Glomerular visceral epithelial cell (primary cell): ENCODE measurements around the gene KCNC2.

Source experiments
- DNase-seq: peaks from one replicate; pipeline ENCODE4 v3.0.0-alpha.2; 2016; ENCODE audit errors: extremely low spot score

Gene KCNC2

GRCh38 chr12:75161488-75161887, 48.2 kb downstream of the KCNC2 start:
- DNase-seq = peak; percentile 2

DNA sequence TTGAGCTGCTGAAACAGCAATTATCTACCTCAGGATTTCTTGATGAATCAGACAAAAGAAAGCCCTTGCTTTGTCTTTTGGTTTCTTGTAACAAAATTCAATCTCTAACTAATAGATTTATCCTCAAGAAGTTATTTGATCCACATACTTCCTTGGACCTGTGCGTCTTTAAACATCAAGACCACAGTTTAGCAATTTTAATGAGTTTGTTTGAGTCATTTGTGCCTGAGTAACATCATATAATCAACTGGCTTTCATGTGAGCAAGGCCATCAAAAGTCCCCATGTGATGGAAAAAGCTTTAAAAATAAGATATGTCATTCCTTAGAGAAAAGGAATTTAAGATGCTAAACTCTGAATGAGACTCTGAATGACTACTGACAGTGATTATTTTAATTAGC, 52.3 kb downstream of the KCNC2 start:
- DNase-seq = no peak

GRCh38 chr12:75155962-75156361, 53.7 kb downstream of the KCNC2 start:
- DNase-seq = no peak

DNA sequence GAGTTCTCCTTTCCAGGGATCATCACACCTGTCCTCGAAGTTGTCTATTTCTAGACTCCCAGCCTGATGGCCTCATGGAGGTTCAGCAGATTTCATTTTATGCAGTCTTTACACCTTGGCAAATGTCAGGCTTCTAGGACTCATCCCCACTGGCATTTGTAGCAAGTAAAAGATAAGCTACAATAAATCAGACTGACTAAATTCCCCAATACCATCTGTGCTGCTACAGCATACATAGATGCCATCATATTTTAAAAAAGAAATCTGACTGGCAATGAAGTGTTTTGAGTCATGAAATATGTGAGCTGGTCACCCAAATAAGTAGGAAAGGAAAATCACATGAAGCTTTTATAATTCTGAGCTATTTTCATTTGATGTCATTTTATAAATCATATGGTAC, 55.3 kb downstream of the KCNC2 start:
- no peak for DNase-seq

DNA sequence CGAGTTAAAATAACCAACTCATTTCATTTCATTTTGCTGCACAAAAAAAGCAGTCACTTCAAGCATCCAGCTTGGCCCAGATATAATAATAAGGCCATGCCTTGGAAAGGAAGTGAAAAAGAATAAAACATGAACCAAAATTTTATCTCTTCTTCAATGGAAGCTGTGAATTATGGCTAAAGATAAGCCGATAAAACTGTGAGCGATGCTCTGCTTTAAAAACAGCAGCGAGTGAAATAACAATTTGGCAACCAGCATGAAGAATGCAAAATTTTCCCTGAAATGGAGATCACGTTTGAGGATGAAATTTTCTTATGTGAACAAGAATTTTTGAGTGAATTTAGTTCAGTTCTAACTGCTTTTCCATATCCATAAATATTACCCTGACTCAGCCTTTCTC, 70.4 kb downstream of the KCNC2 start:
- DNase-seq = no peak

DNA sequence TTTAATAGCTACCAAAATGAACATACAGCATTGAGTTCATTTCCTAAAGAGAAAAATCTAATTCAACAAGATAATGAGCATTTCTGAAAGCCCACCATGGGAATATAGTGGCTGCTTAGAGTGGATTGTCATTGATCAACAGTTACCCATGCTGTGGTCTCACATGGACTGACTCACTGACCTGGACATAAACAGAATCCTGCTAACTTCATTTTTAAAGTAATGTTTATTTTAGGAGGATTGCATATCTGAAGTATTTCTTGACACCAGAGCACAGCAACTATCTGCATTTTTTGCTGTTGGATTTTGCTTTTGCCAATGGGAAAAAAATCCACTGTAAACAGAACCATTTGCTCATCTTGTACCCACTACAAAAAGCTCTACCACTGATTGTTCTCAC, 71.7 kb downstream of the KCNC2 start:
- DNase-seq = no peak

DNA sequence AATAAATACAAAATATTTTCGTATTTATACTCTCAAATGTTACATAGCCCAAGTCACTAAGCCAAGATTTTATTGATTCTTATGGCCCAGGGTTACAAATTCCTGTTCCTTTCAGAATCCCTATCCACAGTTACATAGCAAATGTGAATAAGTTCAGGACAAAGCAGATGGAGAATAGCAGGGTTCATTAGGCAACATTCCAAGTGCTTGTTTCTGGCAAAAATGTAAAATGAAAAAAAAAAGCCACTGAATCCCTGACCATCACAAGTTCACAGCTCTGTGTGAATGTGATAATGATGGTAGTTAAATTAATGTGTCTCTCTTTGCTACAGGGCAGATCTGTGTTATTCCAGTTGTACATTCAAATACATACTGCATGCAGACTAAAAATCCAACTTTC, 74.6 kb downstream of the KCNC2 start:
- no peak for DNase-seq

DNA sequence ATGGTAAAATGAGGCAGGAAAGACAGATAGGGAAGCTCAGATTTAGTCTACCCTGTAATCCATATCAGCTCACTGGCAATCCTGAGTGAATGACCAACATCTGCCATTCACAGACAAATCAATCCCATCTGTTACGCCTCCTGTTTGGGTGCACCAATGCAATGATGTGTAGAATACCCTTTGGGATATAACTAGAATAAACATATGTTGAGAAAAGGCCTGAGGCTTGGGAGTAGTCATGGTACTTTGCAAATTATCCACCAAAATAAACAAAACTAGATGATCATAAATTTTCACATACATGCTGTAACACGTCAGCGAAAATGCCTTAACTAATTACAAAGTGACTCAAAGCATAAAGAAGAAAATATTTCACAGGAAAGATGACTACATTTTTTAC, 78.8 kb downstream of the KCNC2 start:
- no peak for DNase-seq

DNA sequence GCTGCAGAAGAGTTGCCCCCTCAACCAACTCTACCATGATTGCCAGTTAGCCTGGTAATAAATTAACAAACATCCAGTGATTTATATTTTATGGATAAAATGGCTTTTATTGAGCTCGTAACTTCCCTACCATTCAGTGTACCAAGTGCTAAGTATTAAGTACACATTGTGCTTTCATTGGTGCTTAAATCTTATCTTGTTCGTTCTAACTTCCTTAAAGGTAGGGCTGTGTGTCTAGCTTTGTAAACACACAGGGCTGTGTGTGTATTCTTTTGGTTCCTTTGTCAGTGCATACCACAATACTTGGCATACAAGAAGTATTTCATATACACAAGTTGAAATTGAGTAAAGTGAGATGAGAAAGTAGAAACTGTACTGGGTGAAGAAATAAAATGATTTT, 80.4 kb downstream of the KCNC2 start:
- no peak for DNase-seq

- DNase-seq = no peak
Observed at GRCh38 chr12:75121036-75121705, 88.5 kb downstream of the KCNC2 start.

- no peak for DNase-seq
Observed at GRCh38 chr12:75120311-75120711, 89.3 kb downstream of the KCNC2 start.

DNA sequence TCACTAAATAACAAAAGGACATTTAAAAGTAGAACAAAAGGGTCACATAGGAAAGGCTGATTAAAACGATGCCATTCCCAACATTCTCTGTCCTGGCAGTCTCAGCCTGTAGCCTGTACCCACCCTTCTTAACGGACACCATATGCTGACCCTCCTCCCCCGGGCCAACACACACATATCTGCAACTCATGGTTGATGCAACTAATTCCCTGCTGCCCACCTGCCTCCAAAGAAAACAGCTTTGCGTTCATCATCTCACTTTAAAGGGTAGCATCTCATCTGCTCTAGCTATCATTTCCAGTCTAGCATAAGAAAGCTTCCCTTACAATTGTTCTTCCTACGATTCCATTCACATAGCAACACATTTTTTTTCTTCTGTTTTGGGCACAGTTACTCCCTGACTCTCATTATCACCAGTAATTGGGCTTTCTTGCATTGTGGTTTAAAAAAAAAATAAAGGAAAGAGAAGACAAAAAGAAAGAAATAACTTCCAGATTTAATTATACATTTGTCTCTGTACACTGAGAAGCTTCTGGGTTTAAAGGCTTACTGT, 92.9 kb downstream of the KCNC2 start:
- DNase-seq = no peak

GRCh38 chr12:75115748-75116147, 93.9 kb downstream of the KCNC2 start:
- no peak for DNase-seq

GRCh38 chr12:75103822-75104221, 105.8 kb downstream of the KCNC2 start:
- no peak for DNase-seq

DNA sequence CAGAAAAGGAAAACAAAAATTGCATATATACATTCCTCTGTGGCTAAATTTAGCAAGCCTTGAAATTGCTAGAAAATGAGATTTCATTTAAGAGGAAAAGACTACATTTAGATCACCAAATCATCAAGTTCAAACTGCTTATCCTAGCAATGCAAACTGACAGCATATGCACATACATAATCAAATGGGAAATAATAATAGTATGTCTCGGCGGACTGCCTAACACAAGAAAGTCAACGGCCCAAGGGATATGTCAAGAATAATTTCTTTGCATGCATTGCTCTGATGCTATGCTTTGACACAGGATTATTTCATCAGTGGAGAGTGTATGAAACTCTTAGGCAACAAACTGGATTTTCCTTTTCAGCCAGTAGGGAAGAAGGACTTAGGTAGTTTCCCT, 107.9 kb downstream of the KCNC2 start:
- DNase-seq = no peak

DNA sequence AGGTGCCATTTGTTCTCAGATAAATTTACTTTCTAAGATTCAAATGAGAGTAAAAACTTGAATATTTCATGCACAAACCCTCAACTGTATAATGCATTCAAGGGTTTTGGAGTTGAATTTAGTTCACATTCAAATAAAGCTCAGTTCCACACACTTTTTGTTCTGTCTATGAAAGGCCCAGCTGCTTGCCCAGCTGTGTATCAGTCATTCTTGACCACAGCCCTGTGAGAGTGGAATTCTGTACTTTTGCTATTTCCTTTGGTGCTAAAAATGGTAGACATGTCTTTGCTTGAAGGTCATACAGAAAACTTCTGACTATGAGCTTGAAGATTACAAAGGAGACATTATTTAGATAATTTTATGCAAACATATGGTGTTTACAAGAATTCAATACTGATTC, 110.4 kb downstream of the KCNC2 start:
- no peak for DNase-seq

- DNase-seq = no peak
Observed at GRCh38 chr12:75097003-75097402, 112.6 kb downstream of the KCNC2 start.

GRCh38 chr12:75087654-75088053, 122.0 kb downstream of the KCNC2 start:
- peak; percentile 1 for DNase-seq

DNA sequence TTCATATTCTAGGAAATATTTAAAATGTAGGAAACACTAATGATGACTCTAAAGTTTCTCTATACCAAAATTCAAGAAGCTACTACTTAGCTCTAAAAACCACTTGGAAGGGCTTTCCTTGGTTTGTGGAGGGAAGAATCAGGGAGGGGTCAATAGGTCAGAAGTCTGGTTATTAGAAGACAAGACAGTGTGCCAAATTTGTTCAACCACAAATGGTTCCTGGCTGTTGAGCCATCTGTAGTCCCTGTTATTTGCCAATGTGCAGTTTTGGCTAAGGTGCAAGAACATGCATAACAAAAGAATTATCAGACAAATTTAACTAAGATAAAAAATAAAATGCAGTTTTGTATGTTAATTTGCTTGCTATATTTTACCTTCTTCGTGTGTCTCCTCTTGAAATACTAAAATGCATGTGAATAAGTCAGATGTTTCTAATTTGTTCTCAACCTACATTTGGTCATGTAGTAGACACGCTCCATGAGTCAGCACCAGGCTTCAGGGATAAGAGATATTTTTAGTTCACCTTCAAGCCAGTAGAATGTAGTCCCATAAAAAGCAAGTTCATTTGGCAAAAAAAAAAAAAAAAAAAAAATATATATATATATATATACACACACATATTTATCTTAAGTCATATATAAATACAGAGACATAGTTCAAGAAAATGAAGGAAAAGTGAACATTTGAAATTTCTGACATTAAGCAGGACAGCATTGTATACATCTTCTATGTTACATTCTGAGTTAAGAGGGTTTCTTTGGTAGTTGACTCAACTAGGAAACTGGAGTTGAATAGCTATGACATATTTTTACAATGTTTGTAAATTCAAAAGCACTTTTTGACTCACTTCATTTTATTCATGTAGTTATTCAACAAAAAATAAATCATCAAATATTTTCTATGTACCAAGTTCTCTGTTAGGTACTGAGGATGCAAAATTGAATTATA, 123.3 kb downstream of the KCNC2 start:
- DNase-seq = peak; percentile 1

DNA sequence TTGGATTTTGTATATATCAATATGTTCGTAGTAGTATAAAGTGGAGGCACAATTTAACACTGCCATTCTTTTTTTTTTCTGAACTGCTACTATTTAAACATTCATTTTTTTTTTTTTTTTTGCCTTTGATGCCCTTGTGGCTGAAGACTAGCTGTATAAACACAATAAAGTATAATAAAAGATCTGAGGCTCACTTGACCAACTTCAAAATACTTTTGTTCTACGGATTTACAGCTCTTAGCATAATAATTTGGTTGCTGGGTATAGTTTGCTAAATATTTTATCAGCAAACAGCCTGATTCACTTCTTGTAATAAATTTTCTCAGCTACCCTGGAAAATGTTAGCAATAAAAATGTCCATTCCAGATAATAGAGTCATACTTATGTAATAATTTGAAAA, 128.3 kb downstream of the KCNC2 start:
- no peak for DNase-seq

GRCh38 chr12:75080582-75080981, 129.1 kb downstream of the KCNC2 start:
- DNase-seq = no peak

DNA sequence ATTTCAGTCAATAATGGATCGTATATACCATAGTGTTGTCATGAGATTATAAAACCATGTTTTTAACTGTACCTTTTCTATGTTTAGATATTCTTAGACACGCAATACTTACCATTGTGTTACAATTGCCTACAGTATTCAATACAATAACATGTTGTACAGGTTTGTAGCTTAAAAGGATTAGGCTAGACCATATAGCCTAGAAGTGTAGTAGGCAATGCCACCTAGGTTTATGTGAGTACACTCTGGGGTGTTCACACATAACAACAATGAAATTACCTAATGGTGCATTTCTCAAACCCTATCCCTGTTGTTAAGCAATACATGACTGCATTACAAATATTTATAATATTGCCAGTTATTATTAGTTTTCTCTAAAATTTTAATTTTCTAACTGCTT, 144.2 kb downstream of the KCNC2 start:
- DNase-seq = no peak

DNA sequence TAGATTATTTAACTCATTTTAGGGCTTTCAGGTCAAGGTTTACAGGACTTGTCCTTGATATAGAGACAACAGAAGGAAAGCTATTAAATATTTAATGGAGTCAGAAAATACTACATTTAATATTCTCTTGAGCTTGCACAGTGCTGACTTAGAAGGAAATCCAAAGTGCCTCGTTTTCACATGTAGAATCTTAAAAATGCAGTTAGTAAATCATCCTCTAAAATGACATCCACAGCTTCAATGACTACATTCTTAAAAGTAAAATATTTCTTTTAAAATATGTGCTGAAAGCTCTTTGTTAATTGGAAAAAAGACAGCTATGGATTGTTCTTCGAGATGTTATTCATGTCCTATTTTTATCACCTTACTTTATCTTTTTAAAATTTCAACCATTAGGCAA, 146.9 kb downstream of the KCNC2 start:
- DNase-seq = no peak
